Large intestine (tissue), 3 donors: ENCODE data around the gene SLC25A26. TPM values are rescaled to one million over a fixed set of nuclear protein-coding genes. Genes with fewer than 3 reads are reported as not detected.

Source experiments
- DNase-seq, 2 donors: peaks; one replicate each; pipeline versions ENCODE4 v3.0.0 to v3.0.0-alpha.2; 2013
- H3K27ac ChIP-seq: one replicate; pipeline ENCODE4 v1.5.1; 2013; ENCODE audit warnings: low read length
- H3K27me3 ChIP-seq: 2 replicates; pipeline ENCODE4 v1.6.1; 2013; ENCODE audit warnings: low read length; ENCODE audit not compliant: control insufficient read depth, insufficient read depth
- H3K36me3 ChIP-seq: 2 replicates; pipeline ENCODE4 v1.6.1; 2013; ENCODE audit warnings: low read length; ENCODE audit not compliant: control insufficient read depth, insufficient read depth
- H3K4me1 ChIP-seq: one replicate; pipeline ENCODE4 v1.6.1; 2013; ENCODE audit warnings: low read length; ENCODE audit not compliant: control insufficient read depth, insufficient read depth
- H3K4me3 ChIP-seq: one replicate; pipeline ENCODE4 v1.5.1; 2013; ENCODE audit warnings: low read length
- H3K9me3 ChIP-seq: one replicate; pipeline ENCODE4 v1.6.1; 2013; ENCODE audit warnings: mild to moderate bottlenecking, low read depth, low read length, moderate library complexity; ENCODE audit not compliant: control insufficient read depth
- WGBS: methylation state at CpG from one replicate; pipeline ENCODE4 v1.1.5; 2013; ENCODE audit warnings: low lambda C conversion rate; ENCODE audit not compliant: insufficient coverage; 5-methylcytosine and 5-hydroxymethylcytosine counted together
- polyA plus RNA-seq: library from polyadenylated mRNA; unstranded; fragments of 120-200 nt; gene quantifications from one replicate; pipeline ENCODE4 v1.2.1, GENCODE V29; 2013

Gene SLC25A26
- polyA plus RNA-seq, 1 donor, result 19.9 TPM

DNA sequence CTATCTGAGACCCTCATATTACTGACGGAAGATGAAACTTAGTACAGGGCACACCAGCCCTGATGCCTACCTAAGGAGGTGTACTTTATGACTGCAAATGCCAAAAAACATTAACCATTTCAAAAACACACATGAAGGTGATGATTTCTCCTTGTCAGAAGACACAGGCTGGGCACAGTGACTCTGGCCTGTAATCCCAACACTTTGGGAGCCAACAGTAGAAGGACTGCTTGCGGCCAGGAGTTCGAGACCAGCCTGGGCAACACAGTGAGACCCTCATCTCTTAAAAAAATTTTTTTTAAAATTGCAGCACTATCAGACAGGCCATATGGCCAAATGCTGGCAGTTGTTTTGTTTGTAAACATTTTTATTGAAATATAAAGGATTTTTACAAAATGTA lies 206.6 kb downstream of the SLC25A26 start:
- DNase-seq, result no peak
- H3K36me3 ChIP-seq, result peaks cover 11% of the 10 kb centered on the region
- no CpG with 5 or more reads among the region's 3 CpGs for WGBS
- H3K4me3 ChIP-seq, result no peak overlapping the region
- H3K9me3 ChIP-seq, result no peaks in the 10 kb centered on the region
- H3K4me1 ChIP-seq, result no peaks in the 10 kb centered on the region
- H3K27me3 ChIP-seq, result no peaks in the 10 kb centered on the region
- H3K27ac ChIP-seq, result no peak overlapping the region

- Histone ChIP-seq H3K4me1 (no peaks in the 10 kb centered on the region), H3K27ac (no peak overlapping the region), H3K27me3 (no peaks in the 10 kb centered on the region), H3K36me3 (peaks cover 15% of the 10 kb centered on the region), H3K9me3 (no peaks in the 10 kb centered on the region), H3K4me3 (no peak overlapping the region)
- WGBS, result 90% methylated on average over 2 of the region's 5 CpGs
- DNase-seq, result no peak
These were observed 207.2 kb downstream of the SLC25A26 start for GRCh38 chr3:66427951-66428474.

Other genes starting within 250 kb of the SLC25A26 start
- 31.2 TPM for gene MAGI1, start 182.1 kb upstream of the SLC25A26 start, polyA plus RNA-seq